Endometrial microvascular endothelial cells (primary cell): Measurements from ENCODE around the gene IL36B. TPM values are rescaled to one million over a fixed set of nuclear protein-coding genes. Genes with fewer than 3 reads are reported as not detected.

Experiments used
- in situ Hi-C: cut with HindIII; loops from 2 replicates; pipeline ENCODE4 v1.10.0; 2017; ENCODE audit warnings: low sequenced_read_pairs, low pct_unique_long_range_greater_than_20kb; ENCODE audit errors: inconsistent ontology term
- total RNA-seq: library from RNA; depleted of rRNA; stranded (reverse); fragments of >200 nt; gene quantifications from one replicate; pipeline ENCODE4 v1.2.3, GENCODE V29; 2015; ENCODE audit errors: inconsistent ontology term

Gene IL36B
- total RNA-seq, 1 donor from 2014 or later: not detected

GRCh38 chr2:112980537-112980936 is 72.1 kb downstream of the IL36B start:
- in situ Hi-C loops: no loop called here

GRCh38 chr2:112979731-112980130 is 72.9 kb downstream of the IL36B start:
- in situ Hi-C loops: no loop called here

GRCh38 chr2:112977559-112978056 is 75.1 kb downstream of the IL36B start, which contains the start of gene IL36G:
IL36G (plus strand) TSS chr2:112978006; CDS start chr2:112978639, 633 bp downstream.
- in situ Hi-C loops: no loop called here

Other genes with a start within 250 kb of the IL36B start
- 3.4 TPM for gene IL1B, start 216.1 kb downstream of the IL36B start, total RNA-seq
- gene IL37, start 141.7 kb downstream of the IL36B start, total RNA-seq: not detected
- gene IL36G, start 74.9 kb downstream of the IL36B start, total RNA-seq: not detected
- gene IL36A, start 47.4 kb downstream of the IL36B start, total RNA-seq: not detected
- not detected for gene IL36RN, start 6.3 kb upstream of the IL36B start, total RNA-seq
- not detected for gene IL1F10, start 15.1 kb upstream of the IL36B start, total RNA-seq
- gene IL1RN, start 74.7 kb upstream of the IL36B start, total RNA-seq: 0.28 TPM
- 0.56 TPM for gene PSD4, start 121.1 kb upstream of the IL36B start, total RNA-seq
- 0.28 TPM for gene PAX8, start 226.1 kb upstream of the IL36B start, total RNA-seq